Nucleus accumbens (tissue), 56 donors: ENCODE results near the gene MACC1.

Experiments
- DNase-seq, 56 donors: peaks; one replicate each; lab custom pipeline; 2025; lab: John Stamatoyannopoulos, UW

MACC1 gene

GRCh38 chr7:20233362-20233761, 16.2 kb upstream of the MACC1 start:
- DNase-seq = no peak

GRCh38 chr7:20232848-20233247, 15.7 kb upstream of the MACC1 start:
- DNase-seq = no peak

- DNase-seq = no peak
These were observed 12.7 kb upstream of the MACC1 start for GRCh38 chr7:20229646-20230500.

- DNase-seq = no peak
These were observed 11.9 kb upstream of the MACC1 start for GRCh38 chr7:20229081-20229480.

GRCh38 chr7:20228654-20229053, 11.5 kb upstream of the MACC1 start:
- no peak for DNase-seq

- no peak for DNase-seq
These were observed 10.2 kb upstream of the MACC1 start for GRCh38 chr7:20227291-20227795.

GRCh38 chr7:20226860-20227259, 9.7 kb upstream of the MACC1 start:
- DNase-seq = no peak

GRCh38 chr7:20225384-20225783, 8.2 kb upstream of the MACC1 start:
- DNase-seq = no peak

GRCh38 chr7:20224025-20224424, 6.8 kb upstream of the MACC1 start:
- no peak for DNase-seq

- DNase-seq = no peak
These were observed 6.2 kb upstream of the MACC1 start for GRCh38 chr7:20223356-20223755.

GRCh38 chr7:20222219-20222828, 5.1 kb upstream of the MACC1 start:
- no peak for DNase-seq

GRCh38 chr7:20220921-20221547, 3.9 kb upstream of the MACC1 start:
- no peak for DNase-seq

GRCh38 chr7:20220293-20220761, 3.1 kb upstream of the MACC1 start:
- no peak for DNase-seq

- peak in 19 of 56 donors; percentile 2 to 32 (median 11) for DNase-seq
These were observed 2.5 kb upstream of the MACC1 start for GRCh38 chr7:20219446-20220292.

- DNase-seq = no peak
These were observed 1.9 kb upstream of the MACC1 start for GRCh38 chr7:20219062-20219445.

GRCh38 chr7:20218279-20218678, 1.1 kb upstream of the MACC1 start:
- DNase-seq = no peak

- no peak for DNase-seq
These were observed 663 bp downstream of the MACC1 start for GRCh38 chr7:20216406-20217036.

GRCh38 chr7:20214921-20215669, 2.1 kb downstream of the MACC1 start:
- no peak for DNase-seq

GRCh38 chr7:20214132-20214531, 3.1 kb downstream of the MACC1 start:
- DNase-seq = no peak
